ENCODE results near the gene STK35.

STK35 gene

GRCh38 chr20:2139250-2139649 is 37.6 kb downstream of the STK35 start:
- Histone ChIP-seq H3K14ac (ENCODE audit: low read length) (no peak overlapping the region), H2AK5ac (ENCODE audit: low read depth, low read length) (no peak overlapping the region), H3K27ac (replicated peaks; ENCODE audit: low read length) (no peak overlapping the region), H2BK5ac (ENCODE audit: low read length) (no peak overlapping the region), H4K91ac (ENCODE audit: low read depth, low read length, poor library complexity) (no peak overlapping the region), H4K8ac (ENCODE audit: low read depth, low read length) (no peak overlapping the region), H3K9ac (ENCODE audit: low read depth, low read length, poor library complexity) (no peak overlapping the region), H3K36me3 (replicated peaks in 1 of 2; ENCODE audit: control insufficient read depth in 2 of 2, insufficient read depth in 2 of 2, low read length in 2 of 2) (peaks cover 5 to 35% of the 10 kb centered on the region in 2 donors), H2BK15ac (ENCODE audit: low read length) (no peak overlapping the region), H3K27me3 (ENCODE audit: control insufficient read depth in 3 of 3, insufficient read depth in 3 of 3, low read depth in 1 of 3, low read length in 3 of 3) (no peaks in the 10 kb centered on the region), H3K4me1 (ENCODE audit: control insufficient read depth in 2 of 2, insufficient read depth in 1 of 2, low read depth in 1 of 2, low read length in 2 of 2) (peaks cover 0 to 9% of the 10 kb centered on the region in 2 donors), H3K23ac (ENCODE audit: low read depth, low read length, poor library complexity) (no peak overlapping the region), H2BK12ac (ENCODE audit: low read length) (no peak overlapping the region), H3K4me2 (ENCODE audit: insufficient read depth, low read length, poor library complexity, severe bottlenecking) (no peak overlapping the region), H3K79me1 (ENCODE audit: low read depth, low read length) (peaks cover 5% of the 10 kb centered on the region), H3K18ac (ENCODE audit: low read length) (no peak overlapping the region), H2BK120ac (ENCODE audit: low read depth, low read length) (no peak overlapping the region), H3K4me3 (ENCODE audit: low read length in 2 of 2) (no peak overlapping the region), H3K9me3 (replicated peaks in 1 of 2; ENCODE audit: control insufficient read depth in 2 of 2, insufficient read depth in 1 of 2, low read depth in 1 of 2, low read length in 2 of 2) (no peaks in the 10 kb centered on the region), H2AFZ (ENCODE audit: low read length) (no peak overlapping the region), H3K4ac (ENCODE audit: low read length) (no peak overlapping the region)
- no CpG with 5 or more reads among the region's 6 CpGs for WGBS, 2 donors (ENCODE audit: extremely low coverage in 2 of 2, insufficient read length in 2 of 2, insufficient replicate concordance in 1 of 2)
- DNase-seq (ENCODE audit: low spot score), result no peak

GRCh38 chr20:2139736-2140135 is 38.1 kb downstream of the STK35 start:
- no peak overlapping the region for H4K8ac ChIP-seq (ENCODE audit: low read depth, low read length)
- H3K9me3 ChIP-seq (replicated peaks in 1 of 2; ENCODE audit: control insufficient read depth in 2 of 2, insufficient read depth in 1 of 2, low read depth in 1 of 2, low read length in 2 of 2), result no peaks in the 10 kb centered on the region
- H3K18ac ChIP-seq (ENCODE audit: low read length), result no peak overlapping the region
- no peak overlapping the region for H3K9ac ChIP-seq (ENCODE audit: low read depth, low read length, poor library complexity)
- no peak overlapping the region for H2BK15ac ChIP-seq (ENCODE audit: low read length)
- no peak overlapping the region for H3K4ac ChIP-seq (ENCODE audit: low read length)
- no peak for DNase-seq (ENCODE audit: low spot score)
- no peak overlapping the region for H4K91ac ChIP-seq (ENCODE audit: low read depth, low read length, poor library complexity)
- peaks cover 0 to 9% of the 10 kb centered on the region in 2 donors for H3K4me1 ChIP-seq (ENCODE audit: control insufficient read depth in 2 of 2, insufficient read depth in 1 of 2, low read depth in 1 of 2, low read length in 2 of 2)
- H3K14ac ChIP-seq (ENCODE audit: low read length), result no peak overlapping the region
- no peak overlapping the region for H3K23ac ChIP-seq (ENCODE audit: low read depth, low read length, poor library complexity)
- H3K27ac ChIP-seq (replicated peaks; ENCODE audit: low read length), result no peak overlapping the region
- H3K79me1 ChIP-seq (ENCODE audit: low read depth, low read length), result peaks cover 5% of the 10 kb centered on the region
- peaks cover 9 to 40% of the 10 kb centered on the region in 2 donors for H3K36me3 ChIP-seq (replicated peaks in 1 of 2; ENCODE audit: control insufficient read depth in 2 of 2, insufficient read depth in 2 of 2, low read length in 2 of 2)
- H2BK5ac ChIP-seq (ENCODE audit: low read length), result no peak overlapping the region
- H2BK120ac ChIP-seq (ENCODE audit: low read depth, low read length), result no peak overlapping the region
- no CpG with 5 or more reads among the region's 2 CpGs for WGBS, 2 donors (ENCODE audit: extremely low coverage in 2 of 2, insufficient read length in 2 of 2, insufficient replicate concordance in 1 of 2)
- no peaks in the 10 kb centered on the region for H3K27me3 ChIP-seq (ENCODE audit: control insufficient read depth in 3 of 3, insufficient read depth in 3 of 3, low read depth in 1 of 3, low read length in 3 of 3)
- H3K4me2 ChIP-seq (ENCODE audit: insufficient read depth, low read length, poor library complexity, severe bottlenecking), result no peak overlapping the region
- no peak overlapping the region for H2BK12ac ChIP-seq (ENCODE audit: low read length)
- no peak overlapping the region for H2AK5ac ChIP-seq (ENCODE audit: low read depth, low read length)
- H3K4me3 ChIP-seq (ENCODE audit: low read length in 2 of 2), result no peak overlapping the region
- no peak overlapping the region for H2AFZ ChIP-seq (ENCODE audit: low read length)

GRCh38 chr20:2140561-2140960 is 38.9 kb downstream of the STK35 start:
- H3K36me3 ChIP-seq (replicated peaks in 1 of 2; ENCODE audit: control insufficient read depth in 2 of 2, insufficient read depth in 2 of 2, low read length in 2 of 2), result peaks cover 9 to 48% of the 10 kb centered on the region in 2 donors
- no peak for DNase-seq (ENCODE audit: low spot score)
- no peak overlapping the region for H3K4me3 ChIP-seq (ENCODE audit: low read length in 2 of 2)
- no peak overlapping the region for H2AK5ac ChIP-seq (ENCODE audit: low read depth, low read length)
- no peak overlapping the region for H2BK120ac ChIP-seq (ENCODE audit: low read depth, low read length)
- no peak overlapping the region for H3K18ac ChIP-seq (ENCODE audit: low read length)
- H2BK5ac ChIP-seq (ENCODE audit: low read length), result no peak overlapping the region
- no peaks in the 10 kb centered on the region for H3K9me3 ChIP-seq (replicated peaks in 1 of 2; ENCODE audit: control insufficient read depth in 2 of 2, insufficient read depth in 1 of 2, low read depth in 1 of 2, low read length in 2 of 2)
- H3K4me2 ChIP-seq (ENCODE audit: insufficient read depth, low read length, poor library complexity, severe bottlenecking), result no peak overlapping the region
- H3K79me1 ChIP-seq (ENCODE audit: low read depth, low read length), result peaks cover 5% of the 10 kb centered on the region
- peak overlapping the region; percentile 10 for H3K23ac ChIP-seq (ENCODE audit: low read depth, low read length, poor library complexity)
- peaks cover 0 to 9% of the 10 kb centered on the region in 2 donors for H3K4me1 ChIP-seq (ENCODE audit: control insufficient read depth in 2 of 2, insufficient read depth in 1 of 2, low read depth in 1 of 2, low read length in 2 of 2)
- no CpG with 5 or more reads among the region's 1 CpG for WGBS, 2 donors (ENCODE audit: extremely low coverage in 2 of 2, insufficient read length in 2 of 2, insufficient replicate concordance in 1 of 2)
- no peak overlapping the region for H3K4ac ChIP-seq (ENCODE audit: low read length)
- no peak overlapping the region for H2BK12ac ChIP-seq (ENCODE audit: low read length)
- H3K27ac ChIP-seq (replicated peaks; ENCODE audit: low read length), result no peak overlapping the region
- H3K27me3 ChIP-seq (ENCODE audit: control insufficient read depth in 3 of 3, insufficient read depth in 3 of 3, low read depth in 1 of 3, low read length in 3 of 3), result no peaks in the 10 kb centered on the region
- H3K14ac ChIP-seq (ENCODE audit: low read length), result no peak overlapping the region
- no peak overlapping the region for H2BK15ac ChIP-seq (ENCODE audit: low read length)
- H2AFZ ChIP-seq (ENCODE audit: low read length), result no peak overlapping the region
- H4K8ac ChIP-seq (ENCODE audit: low read depth, low read length), result no peak overlapping the region
- no peak overlapping the region for H4K91ac ChIP-seq (ENCODE audit: low read depth, low read length, poor library complexity)
- H3K9ac ChIP-seq (ENCODE audit: low read depth, low read length, poor library complexity), result no peak overlapping the region

GRCh38 chr20:2141600-2142575 is 40.3 kb downstream of the STK35 start:
- H3K27ac ChIP-seq (replicated peaks; ENCODE audit: low read length), result no peak overlapping the region
- H3K9ac ChIP-seq (ENCODE audit: low read depth, low read length, poor library complexity), result no peak overlapping the region
- no peak overlapping the region for H3K23ac ChIP-seq (ENCODE audit: low read depth, low read length, poor library complexity)
- no peak overlapping the region for H3K4me2 ChIP-seq (ENCODE audit: insufficient read depth, low read length, poor library complexity, severe bottlenecking)
- no peak overlapping the region for H4K91ac ChIP-seq (ENCODE audit: low read depth, low read length, poor library complexity)
- no peak overlapping the region for H2BK5ac ChIP-seq (ENCODE audit: low read length)
- H2BK12ac ChIP-seq (ENCODE audit: low read length), result no peak overlapping the region
- no peaks in the 10 kb centered on the region for H3K9me3 ChIP-seq (replicated peaks in 1 of 2; ENCODE audit: control insufficient read depth in 2 of 2, insufficient read depth in 1 of 2, low read depth in 1 of 2, low read length in 2 of 2)
- no CpG with 5 or more reads among the region's 10 CpGs for WGBS, 2 donors (ENCODE audit: extremely low coverage in 2 of 2, insufficient read length in 2 of 2, insufficient replicate concordance in 1 of 2)
- no peak overlapping the region for H4K8ac ChIP-seq (ENCODE audit: low read depth, low read length)
- no peak for DNase-seq (ENCODE audit: low spot score)
- no peak overlapping the region for H3K14ac ChIP-seq (ENCODE audit: low read length)
- peaks cover 0 to 9% of the 10 kb centered on the region in 2 donors for H3K4me1 ChIP-seq (ENCODE audit: control insufficient read depth in 2 of 2, insufficient read depth in 1 of 2, low read depth in 1 of 2, low read length in 2 of 2)
- peaks cover 12 to 58% of the 10 kb centered on the region in 2 donors for H3K36me3 ChIP-seq (replicated peaks in 1 of 2; ENCODE audit: control insufficient read depth in 2 of 2, insufficient read depth in 2 of 2, low read length in 2 of 2)
- H3K27me3 ChIP-seq (ENCODE audit: control insufficient read depth in 3 of 3, insufficient read depth in 3 of 3, low read depth in 1 of 3, low read length in 3 of 3), result no peaks in the 10 kb centered on the region
- H2AK5ac ChIP-seq (ENCODE audit: low read depth, low read length), result no peak overlapping the region
- no peak overlapping the region for H3K4me3 ChIP-seq (ENCODE audit: low read length in 2 of 2)
- no peak overlapping the region for H3K18ac ChIP-seq (ENCODE audit: low read length)
- H2BK120ac ChIP-seq (ENCODE audit: low read depth, low read length), result no peak overlapping the region
- H2BK15ac ChIP-seq (ENCODE audit: low read length), result no peak overlapping the region
- no peak overlapping the region for H3K4ac ChIP-seq (ENCODE audit: low read length)
- peaks cover 2% of the 10 kb centered on the region for H3K79me1 ChIP-seq (ENCODE audit: low read depth, low read length)
- no peak overlapping the region for H2AFZ ChIP-seq (ENCODE audit: low read length)

All from neuronal stem cell (in vitro differentiated cells).